Karpas-422 (cell line): Measurements from ENCODE around the gene ACBD4. TPM values are rescaled to one million over a fixed set of nuclear protein-coding genes. Genes with fewer than 3 reads are reported as not detected.
A peak's percentile ranks its signal among the peaks of the same experiment; 100 is the strongest.

Source experiments
- DNase-seq: peaks from one replicate; pipeline ENCODE4 v3.0.0-alpha.2; 2015
- H2AFZ ChIP-seq: fragments of 200-600 bp; sonication (generic); 2 replicates; pipeline ENCODE4 v1.6.1; 2014; ENCODE audit warnings: antibody characterized with exemption, low read length, mixed read lengths
- H3K27ac ChIP-seq: fragments of 200-600 bp; sonication (generic); 2 replicates; pipeline ENCODE4 v1.5.1; 2014; ENCODE audit warnings: mild to moderate bottlenecking, low read length, moderate library complexity
- H3K27me3 ChIP-seq: fragments of 200-600 bp; sonication (generic); 2 replicates; pipeline ENCODE4 v1.6.1; 2014; ENCODE audit warnings: low read length, mixed read lengths
- H3K36me3 ChIP-seq: fragments of 200-600 bp; sonication (generic); 2 replicates; pipeline ENCODE4 v1.6.1; 2014; ENCODE audit warnings: low read length, mixed read lengths; ENCODE audit not compliant: insufficient read depth
- H3K4me1 ChIP-seq: fragments of 200-600 bp; sonication (generic); 2 replicates; pipeline ENCODE4 v1.6.1; 2014; ENCODE audit warnings: mild to moderate bottlenecking, low read length, mixed read lengths
- H3K4me2 ChIP-seq: fragments of 200-600 bp; sonication (generic); 2 replicates; pipeline ENCODE4 v1.6.1; 2014; ENCODE audit warnings: low read length, low read depth, mild to moderate bottlenecking; ENCODE audit not compliant: poor library complexity, severe bottlenecking
- H3K4me3 ChIP-seq: fragments of 200-600 bp; sonication (generic); 2 replicates; pipeline ENCODE4 v1.5.1; 2014; ENCODE audit warnings: mild to moderate bottlenecking, antibody characterized with exemption, low read length, mixed read lengths
- H3K79me2 ChIP-seq: fragments of 200-600 bp; sonication (generic); 2 replicates; pipeline ENCODE4 v1.6.1; 2014; ENCODE audit warnings: mild to moderate bottlenecking, low read length, mixed read lengths
- H3K9ac ChIP-seq: fragments of 200-600 bp; sonication (generic); 2 replicates; pipeline ENCODE4 v1.6.0; 2014; ENCODE audit warnings: low read length
- H3K9me2 ChIP-seq: fragments of 200-600 bp; sonication (generic), shearing (Covaris generic); replicated peaks from 2 replicates; pipeline ENCODE4 v1.6.0; 2014; ENCODE audit warnings: mild to moderate bottlenecking, low read length, moderate library complexity; ENCODE audit not compliant: insufficient read depth
- H3K9me3 ChIP-seq: fragments of 300-700, 200-600 bp; sonication (generic); 2 replicates; pipeline ENCODE4 v1.6.1; 2014; ENCODE audit warnings: low read length, mixed read lengths
- H4K20me1 ChIP-seq: fragments of 200-600 bp; sonication (generic); 2 replicates; pipeline ENCODE4 v1.6.1; 2014; ENCODE audit warnings: mild to moderate bottlenecking, antibody characterized with exemption, low read length, low read depth; ENCODE audit not compliant: insufficient read depth
- total RNA-seq: library from RNA; depleted of rRNA; stranded (reverse); fragments of >200 nt; shearing (Covaris generic); gene quantifications from 2 replicates; pipeline ENCODE4 v1.2.3, GENCODE V29; 2014; ENCODE audit warnings: low replicate concordance

Gene ACBD4
- total RNA-seq, 1 experiment from 2014 or later: 13.4 TPM

DNA sequence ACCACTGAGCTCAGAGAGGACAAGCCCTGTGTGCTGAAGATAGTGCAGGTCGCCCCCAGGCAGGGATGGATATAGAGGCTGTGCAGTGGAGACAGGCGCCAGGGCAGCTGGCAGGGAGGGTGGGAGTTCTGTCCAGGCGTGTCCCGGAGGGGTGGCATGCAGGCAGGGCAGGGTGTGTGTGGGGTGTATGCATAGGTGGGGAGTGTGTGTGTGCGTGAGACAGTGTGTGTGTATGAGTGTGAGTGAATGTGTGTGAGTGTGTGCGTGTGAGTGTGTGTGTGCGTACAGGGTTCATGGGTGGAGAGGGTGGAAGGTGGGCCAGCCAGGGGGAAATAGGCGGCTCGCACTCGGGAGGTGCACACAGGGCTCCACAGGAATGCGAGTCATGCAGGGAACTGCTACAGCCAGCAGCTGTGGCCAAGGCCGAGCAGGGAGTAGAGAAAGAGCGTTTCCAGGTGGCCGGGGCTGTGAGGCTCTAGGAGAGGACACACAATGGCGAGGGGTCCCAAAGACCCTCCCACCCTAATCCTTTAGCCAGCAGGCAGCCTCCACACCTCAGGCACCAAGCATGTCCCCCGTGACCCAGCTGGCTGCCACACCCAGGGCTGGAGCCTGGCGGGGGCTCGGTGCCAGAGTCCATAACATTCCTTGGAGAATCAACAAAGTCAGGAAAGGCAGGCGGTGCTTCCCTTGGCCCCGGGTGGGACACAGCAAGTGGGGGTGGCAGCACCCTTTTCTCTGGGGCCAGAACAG is 7.8 kb upstream of the ACBD4 start:
- Histone ChIP-seq H3K4me2 (no peak overlapping the region), H3K4me1 (peaks cover 11% of the 10 kb centered on the region), H4K20me1 (no peaks in the 10 kb centered on the region), H3K27ac (no peak overlapping the region), H3K4me3 (no peak overlapping the region), H3K36me3 (no peaks in the 10 kb centered on the region), H2AFZ (no peak overlapping the region), H3K9me2 (no peaks in the 10 kb centered on the region), H3K9ac (no peak overlapping the region), H3K27me3 (no peaks in the 10 kb centered on the region), H3K9me3 (no peaks in the 10 kb centered on the region), H3K79me2 (no peaks in the 10 kb centered on the region)
- DNase-seq: no peak

- no peaks in the 10 kb centered on the region for H4K20me1 ChIP-seq
- no peaks in the 10 kb centered on the region for H3K36me3 ChIP-seq
- H3K27me3 ChIP-seq: no peaks in the 10 kb centered on the region
- H3K4me3 ChIP-seq: no peak overlapping the region
- no peak overlapping the region for H3K27ac ChIP-seq
- H3K9me3 ChIP-seq: no peaks in the 10 kb centered on the region
- no peaks in the 10 kb centered on the region for H3K79me2 ChIP-seq
- peaks cover 15% of the 10 kb centered on the region for H3K4me1 ChIP-seq
- no peak overlapping the region for H2AFZ ChIP-seq
- H3K9ac ChIP-seq: no peak overlapping the region
- H3K4me2 ChIP-seq: no peak overlapping the region
- no peak for DNase-seq
- no peaks in the 10 kb centered on the region for H3K9me2 ChIP-seq
Measured at GRCh38 chr17:45128331-45128730, 7.2 kb upstream of the ACBD4 start.

DNA sequence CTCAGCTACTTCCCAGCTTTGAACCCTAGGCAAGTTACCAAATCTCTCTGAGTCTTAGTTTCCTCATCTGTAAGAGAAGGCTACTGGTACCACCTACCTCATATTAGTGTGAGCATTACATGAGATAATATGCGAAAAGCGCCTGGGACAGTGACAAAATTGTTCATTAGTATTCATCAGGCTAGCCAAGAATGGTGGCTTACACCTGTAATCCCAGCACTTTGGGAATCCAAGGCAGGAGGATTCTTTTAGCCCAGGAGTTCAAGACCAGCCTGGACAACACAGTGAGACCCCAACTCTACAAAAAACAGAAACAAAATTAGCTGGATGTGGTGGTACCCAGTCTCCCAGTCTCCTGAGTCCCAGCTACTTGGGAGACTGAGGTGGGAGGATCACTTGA is 6.5 kb upstream of the ACBD4 start:
- H3K4me3 ChIP-seq: no peak overlapping the region
- no peak overlapping the region for H3K27ac ChIP-seq
- no peak overlapping the region for H3K9ac ChIP-seq
- H3K79me2 ChIP-seq: no peaks in the 10 kb centered on the region
- H3K9me2 ChIP-seq: no peaks in the 10 kb centered on the region
- DNase-seq: no peak
- H3K27me3 ChIP-seq: no peaks in the 10 kb centered on the region
- no peaks in the 10 kb centered on the region for H3K9me3 ChIP-seq
- H3K4me1 ChIP-seq: peaks cover 14% of the 10 kb centered on the region
- H3K36me3 ChIP-seq: no peaks in the 10 kb centered on the region
- no peak overlapping the region for H3K4me2 ChIP-seq
- no peaks in the 10 kb centered on the region for H4K20me1 ChIP-seq
- no peak overlapping the region for H2AFZ ChIP-seq

DNA sequence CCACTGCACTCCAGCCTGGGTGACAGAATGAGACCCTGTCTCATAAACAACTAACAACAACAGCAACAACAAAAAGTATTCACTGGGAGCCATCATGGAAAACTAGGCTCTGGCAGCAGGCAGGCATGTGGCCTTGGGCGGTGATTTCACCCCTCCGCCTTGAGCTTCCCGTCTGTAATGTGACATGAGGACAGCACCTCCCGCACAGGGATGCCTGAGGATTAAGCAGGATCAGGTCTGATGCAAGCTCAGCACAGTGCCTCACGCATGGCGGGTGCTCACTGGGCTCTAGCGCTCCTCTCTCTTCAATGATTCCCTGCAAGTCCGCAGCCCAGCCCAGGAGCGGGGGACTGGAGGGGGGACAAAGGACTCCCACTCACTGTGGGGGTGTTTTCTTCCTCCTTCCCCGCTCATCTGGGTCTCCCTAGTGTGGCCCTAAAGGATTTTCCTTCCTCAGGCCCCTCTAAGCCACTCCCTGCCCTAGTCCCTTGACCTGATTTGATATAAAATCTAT is 6.0 kb upstream of the ACBD4 start:
- DNase-seq: no peak
- H3K27ac ChIP-seq: no peak overlapping the region
- no peaks in the 10 kb centered on the region for H4K20me1 ChIP-seq
- no peak overlapping the region for H3K9ac ChIP-seq
- no peak overlapping the region for H2AFZ ChIP-seq
- H3K9me2 ChIP-seq: no peaks in the 10 kb centered on the region
- no peak overlapping the region for H3K4me3 ChIP-seq
- H3K9me3 ChIP-seq: no peaks in the 10 kb centered on the region
- no peaks in the 10 kb centered on the region for H3K36me3 ChIP-seq
- no peak overlapping the region for H3K4me2 ChIP-seq
- no peaks in the 10 kb centered on the region for H3K79me2 ChIP-seq
- H3K27me3 ChIP-seq: no peaks in the 10 kb centered on the region
- H3K4me1 ChIP-seq: peaks cover 11% of the 10 kb centered on the region

DNA sequence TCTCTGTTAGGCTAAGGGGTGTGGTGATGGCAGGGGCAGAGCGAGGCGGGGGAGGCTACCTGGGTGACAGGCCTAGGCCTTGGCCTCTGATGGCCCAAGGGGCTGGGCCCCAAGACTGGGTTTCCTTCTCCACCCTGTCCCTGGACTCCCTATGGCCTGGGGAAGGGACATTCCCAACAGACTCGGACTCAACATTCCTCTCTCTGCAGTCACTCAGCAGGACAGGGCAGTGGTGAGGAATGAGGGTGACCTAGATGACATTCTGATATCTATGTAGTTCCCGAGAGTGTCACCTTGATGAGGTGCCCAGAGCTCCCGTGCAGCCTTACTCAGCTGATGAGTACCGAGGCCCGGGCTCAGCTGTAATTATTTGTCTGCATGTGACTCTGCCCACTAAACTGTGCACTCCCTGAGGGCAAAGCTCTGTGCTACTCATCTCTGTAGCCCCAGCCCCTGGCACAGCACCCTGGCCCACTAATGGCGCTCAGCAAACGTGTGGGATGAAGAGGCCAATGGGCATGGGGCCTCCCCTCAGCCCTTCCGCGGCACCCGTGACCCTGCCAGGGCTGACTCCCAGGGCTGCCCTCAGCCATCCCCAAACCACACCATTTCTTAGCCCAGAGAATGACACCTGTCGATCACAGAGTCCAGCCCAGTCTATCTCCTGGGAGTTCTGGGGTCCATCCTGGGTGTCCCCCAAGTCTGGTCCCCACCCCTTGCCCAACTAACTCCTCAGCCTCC is 5.4 kb upstream of the ACBD4 start:
- no peak overlapping the region for H3K27ac ChIP-seq
- no peaks in the 10 kb centered on the region for H3K27me3 ChIP-seq
- peaks cover 11% of the 10 kb centered on the region for H3K4me1 ChIP-seq
- no peaks in the 10 kb centered on the region for H3K79me2 ChIP-seq
- H3K9me2 ChIP-seq: no peaks in the 10 kb centered on the region
- H3K36me3 ChIP-seq: no peaks in the 10 kb centered on the region
- H3K4me2 ChIP-seq: no peak overlapping the region
- H3K4me3 ChIP-seq: no peak overlapping the region
- H4K20me1 ChIP-seq: no peaks in the 10 kb centered on the region
- DNase-seq: no peak
- H2AFZ ChIP-seq: no peak overlapping the region
- H3K9me3 ChIP-seq: no peaks in the 10 kb centered on the region
- H3K9ac ChIP-seq: no peak overlapping the region

DNA sequence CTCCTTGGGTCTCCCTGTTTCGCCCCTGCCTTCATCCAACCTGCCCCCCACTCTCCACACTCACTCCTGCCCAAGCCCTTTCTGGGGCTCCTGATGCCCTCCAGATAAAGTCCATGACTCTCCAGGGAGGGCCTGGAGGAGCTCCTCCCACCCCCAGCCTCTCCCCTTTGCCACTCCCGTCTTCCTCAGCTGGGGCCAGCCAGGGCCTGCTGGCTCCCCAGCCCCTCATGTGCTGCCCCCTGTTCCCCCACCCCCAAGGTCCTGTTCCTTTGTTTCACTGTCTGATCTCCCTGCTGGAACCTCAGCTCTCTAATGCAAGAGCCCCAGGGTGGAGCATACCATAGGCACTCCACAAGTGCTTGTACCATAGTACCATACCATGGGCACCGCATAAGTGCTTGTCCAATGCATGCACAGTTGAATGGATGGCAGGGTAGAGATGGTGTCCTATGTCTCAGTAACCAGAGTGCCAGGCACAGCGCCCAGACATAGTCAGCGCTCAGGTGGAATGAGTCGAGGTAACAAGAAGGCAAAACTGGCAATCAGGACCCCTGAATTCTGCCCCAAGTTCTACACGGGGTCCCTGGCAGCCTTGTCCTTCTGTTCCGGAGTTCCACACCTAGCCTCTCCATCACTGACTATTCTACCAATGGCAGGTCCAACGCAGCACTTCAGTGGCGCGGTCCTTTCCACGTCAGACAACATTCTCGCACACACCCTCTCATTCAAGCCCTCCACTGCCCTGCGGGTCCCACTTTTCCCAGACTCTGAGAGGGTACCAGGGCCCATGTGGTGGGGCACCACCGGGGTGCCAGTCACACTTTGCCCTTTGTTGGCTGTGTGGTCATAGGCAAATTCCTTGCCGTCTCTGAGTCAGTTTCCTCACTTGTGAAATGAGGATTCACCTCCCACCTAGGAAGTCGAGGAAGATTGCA is 4.5 kb upstream of the ACBD4 start:
- Histone ChIP-seq H3K4me2 (no peak overlapping the region), H3K36me3 (no peaks in the 10 kb centered on the region), H3K9me3 (no peaks in the 10 kb centered on the region), H3K4me1 (peaks cover 16% of the 10 kb centered on the region), H4K20me1 (no peaks in the 10 kb centered on the region), H3K27me3 (no peaks in the 10 kb centered on the region), H2AFZ (no peak overlapping the region), H3K4me3 (no peak overlapping the region), H3K9ac (no peak overlapping the region), H3K79me2 (no peaks in the 10 kb centered on the region), H3K27ac (no peak overlapping the region), H3K9me2 (no peaks in the 10 kb centered on the region)
- DNase-seq: no peak

DNA sequence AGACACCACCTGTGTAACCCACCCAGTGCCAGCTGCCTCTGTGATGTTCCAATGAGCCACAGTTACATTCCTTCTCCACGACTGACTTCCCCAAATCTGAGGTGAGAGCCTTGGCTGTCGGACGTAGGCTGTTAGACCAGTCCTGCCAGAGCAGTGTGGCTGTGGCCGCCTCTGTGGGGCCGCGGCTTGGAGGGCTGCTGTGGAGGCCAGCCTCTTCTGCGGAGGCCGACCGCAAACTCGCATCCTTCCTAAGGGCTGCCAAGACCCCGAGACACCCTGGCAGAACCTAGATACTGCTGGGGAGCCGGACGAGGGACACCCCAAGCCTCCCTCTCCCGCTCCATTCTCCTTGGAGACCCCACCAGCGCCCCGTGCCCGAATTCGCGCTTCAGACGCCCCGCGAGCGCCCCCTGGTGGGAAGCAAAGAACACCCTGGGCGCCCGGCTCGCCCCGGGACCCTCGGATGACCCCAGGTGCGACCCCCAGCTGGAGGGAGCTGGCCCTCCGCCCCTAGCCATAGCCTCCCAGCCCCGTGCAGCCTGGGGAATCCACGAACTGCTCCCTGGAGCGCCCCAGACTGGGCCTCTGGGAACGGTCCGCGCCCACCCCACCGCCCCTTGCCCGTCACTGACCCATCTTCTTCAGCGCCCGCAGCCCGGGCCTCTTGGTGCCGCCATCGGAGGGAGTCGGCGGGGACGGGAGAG is 3.7 kb upstream of the ACBD4 start:
- peak; percentile 73 for DNase-seq
- no peaks in the 10 kb centered on the region for H3K79me2 ChIP-seq
- no peaks in the 10 kb centered on the region for H4K20me1 ChIP-seq
- peak overlapping the region; percentile 99 for H3K4me2 ChIP-seq
- no peaks in the 10 kb centered on the region for H3K36me3 ChIP-seq
- H3K4me3 ChIP-seq: peak overlapping the region; percentile 66; the same call in 1 of the 2 replicates
- H3K9me3 ChIP-seq: no peaks in the 10 kb centered on the region
- H3K9me2 ChIP-seq: no peaks in the 10 kb centered on the region
- H3K4me1 ChIP-seq: peaks cover 23% of the 10 kb centered on the region
- H2AFZ ChIP-seq: peak overlapping the region; percentile 81; the same call in 1 of the 2 replicates
- no peaks in the 10 kb centered on the region for H3K27me3 ChIP-seq
- H3K9ac ChIP-seq: peak overlapping the region; percentile 66
- no peak overlapping the region for H3K27ac ChIP-seq
